ENCODE data around the gene NLGN2. TPM values are rescaled to one million over a fixed set of nuclear protein-coding genes. Genes with fewer than 3 reads are reported as not detected.

NLGN2 gene
- total RNA-seq, 2 donors from 2014 or later, result 78.5 to 121 TPM

GRCh38 chr17:7419819-7420610 lies 12.4 kb downstream of the NLGN2 start, which contains the start of gene SPEM1:
TSS of gene SPEM1 (plus strand) at chr17:7420324. CDS start at chr17:7420385, 61 bp downstream.
- Histone ChIP-seq H3K9ac (ENCODE audit: extremely low read depth, low read length, poor library complexity, severe bottlenecking) (no peak within 1 kb of the TSS), H3K4me3 (ENCODE audit: low read length) (no peak within 1 kb of the TSS), H3K27me3 (ENCODE audit: control insufficient read depth, insufficient read depth, low read length, poor library complexity, severe bottlenecking) (no peaks in the 10 kb centered on the region), H3K36me3 (ENCODE audit: control insufficient read depth, insufficient read depth, low read length) (peaks cover 17% of the 10 kb centered on the region), H3K4me1 (ENCODE audit: control insufficient read depth, insufficient read depth, low read length) (no peaks in the 10 kb centered on the region), H3K9me3 (ENCODE audit: control insufficient read depth, low read length) (no peaks in the 10 kb centered on the region), H3K27ac (ENCODE audit: low read depth, low read length) (peak within 1 kb of the TSS; percentile 94)
- WGBS, 2 experiments (ENCODE audit: insufficient coverage in 1 of 2, insufficient read length in 1 of 2), result 85 to 88% methylated on average over 9 to 17 of the region's 17 CpGs
- Mint-ChIP-seq H3K4me1 (no peaks in the 10 kb centered on the region), H3K4me3 (no peak within 1 kb of the TSS), H3K27ac (no peak within 1 kb of the TSS), H3K27me3 (ENCODE audit: insufficient read depth) (peaks cover 6% of the 10 kb centered on the region), H3K36me3 (ENCODE audit: low read depth) (peaks cover 16% of the 10 kb centered on the region), H3K9me3 (no peaks in the 10 kb centered on the region)
- no peak for TF ChIP-seq CTCF (conservative IDR thresholded peaks at IDR 0.05)
- DNase-seq, result no peak

GRCh38 chr17:7421186-7421585 lies 13.5 kb downstream of the NLGN2 start:
- no peaks in the 10 kb centered on the region for H3K4me1 Mint-ChIP-seq
- Histone ChIP-seq H3K27me3 (ENCODE audit: control insufficient read depth, insufficient read depth, low read length, poor library complexity, severe bottlenecking) (no peaks in the 10 kb centered on the region), H3K4me1 (ENCODE audit: control insufficient read depth, insufficient read depth, low read length) (no peaks in the 10 kb centered on the region), H3K9ac (ENCODE audit: extremely low read depth, low read length, poor library complexity, severe bottlenecking) (no peak overlapping the region), H3K9me3 (ENCODE audit: control insufficient read depth, low read length) (no peaks in the 10 kb centered on the region), H3K4me3 (ENCODE audit: low read length) (no peak overlapping the region), H3K36me3 (ENCODE audit: control insufficient read depth, insufficient read depth, low read length) (peaks cover 12% of the 10 kb centered on the region), H3K27ac (ENCODE audit: low read depth, low read length) (no peak overlapping the region)
- H3K9me3 Mint-ChIP-seq, result no peaks in the 10 kb centered on the region
- peaks cover 7% of the 10 kb centered on the region for H3K36me3 Mint-ChIP-seq (ENCODE audit: low read depth)
- peaks cover 10% of the 10 kb centered on the region for H3K27me3 Mint-ChIP-seq (ENCODE audit: insufficient read depth)
- no peak for TF ChIP-seq CTCF (conservative IDR thresholded peaks at IDR 0.05)
- no peak overlapping the region for H3K27ac Mint-ChIP-seq
- H3K4me3 Mint-ChIP-seq, result no peak overlapping the region
- WGBS, 2 experiments (ENCODE audit: insufficient coverage in 1 of 2, insufficient read length in 1 of 2), result 92 to 93% methylated on average over 16 of the region's 16 CpGs
- DNase-seq, result no peak

DNA sequence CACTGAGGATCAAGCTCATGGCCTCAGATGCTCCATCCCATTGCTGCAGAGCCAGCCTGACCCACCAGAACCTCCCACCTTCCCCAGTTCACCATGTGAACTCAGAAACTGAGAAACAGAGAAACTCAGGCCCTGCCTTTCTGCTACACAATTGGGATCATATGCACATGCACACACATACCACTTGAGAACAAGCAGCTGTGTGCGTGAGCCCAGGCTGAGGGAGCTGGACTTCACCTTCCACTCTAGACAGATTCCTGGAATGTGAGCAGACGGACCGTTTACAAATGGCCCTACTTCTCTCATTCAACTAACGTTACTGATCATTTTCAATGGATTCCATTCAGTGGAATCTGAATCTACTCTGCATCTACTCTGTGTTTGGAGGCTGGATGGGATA lies 16.0 kb downstream of the NLGN2 start:
- Mint-ChIP-seq H3K4me1 (no peaks in the 10 kb centered on the region), H3K27me3 (ENCODE audit: insufficient read depth) (peaks cover 11% of the 10 kb centered on the region), H3K9me3 (no peaks in the 10 kb centered on the region), H3K4me3 (no peak overlapping the region), H3K36me3 (ENCODE audit: low read depth) (no peaks in the 10 kb centered on the region), H3K27ac (no peak overlapping the region)
- Histone ChIP-seq H3K4me3 (ENCODE audit: low read length) (no peak overlapping the region), H3K9ac (ENCODE audit: extremely low read depth, low read length, poor library complexity, severe bottlenecking) (no peak overlapping the region), H3K4me1 (ENCODE audit: control insufficient read depth, insufficient read depth, low read length) (no peaks in the 10 kb centered on the region), H3K27me3 (ENCODE audit: control insufficient read depth, insufficient read depth, low read length, poor library complexity, severe bottlenecking) (no peaks in the 10 kb centered on the region), H3K27ac (ENCODE audit: low read depth, low read length) (no peak overlapping the region), H3K9me3 (ENCODE audit: control insufficient read depth, low read length) (no peaks in the 10 kb centered on the region), H3K36me3 (ENCODE audit: control insufficient read depth, insufficient read depth, low read length) (no peaks in the 10 kb centered on the region)
- no peak for DNase-seq
- 94 to 100% methylated on average over 2 to 4 of the region's 4 CpGs for WGBS, 2 experiments (ENCODE audit: insufficient coverage in 1 of 2, insufficient read length in 1 of 2)
- no peak for TF ChIP-seq CTCF (conservative IDR thresholded peaks at IDR 0.05)
